CD4-positive, alpha-beta memory T cell (primary cell): ENCODE measurements around the gene CCR4. TPM values are rescaled to one million over a fixed set of nuclear protein-coding genes. Genes with fewer than 3 reads are reported as not detected.
"Not testable (repeated sequence)": the region's sequence is repeated elsewhere in the genome, so short reads cannot be mapped to it uniquely, and the experiment has no call there.

Source experiments
- CTCF ChIA-PET: fragments of 350-600 bp; sonication (Branson Sonifier 250); formaldehyde crosslinking; loops from one replicate; lab custom pipeline; 2021; ENCODE audit warnings: inconsistent platforms; ENCODE audit not compliant: partially characterized antibody; lab: Charles Lee
- POLR2A ChIA-PET: fragments of 350-600 bp; sonication (Branson Sonifier 250); formaldehyde crosslinking; loops from one replicate; lab custom pipeline; 2021; ENCODE audit not compliant: partially characterized antibody; lab: Charles Lee
- DNase-seq, 5 donors: peaks; one replicate each; pipeline versions ENCODE4 v3.0.0 to v3.0.0-alpha.2; 2020 to 2022; ENCODE audit warnings: mixed read lengths in 1 of 5
- H3K27ac ChIP-seq: one replicate; pipeline ENCODE4 v1.7.0; 2013; ENCODE audit warnings: low read depth, low read length
- H3K27me3 ChIP-seq: 2 replicates; pipeline ENCODE4 v1.7.0; 2013; ENCODE audit warnings: mild to moderate bottlenecking, low read length, moderate library complexity; ENCODE audit not compliant: insufficient read depth
- H3K36me3 ChIP-seq: 2 replicates; pipeline ENCODE4 v1.7.0; 2013; ENCODE audit warnings: mild to moderate bottlenecking, low read length, moderate library complexity; ENCODE audit not compliant: insufficient read depth
- H3K4me1 ChIP-seq: 2 replicates; pipeline ENCODE4 v1.7.0; 2013; ENCODE audit warnings: mild to moderate bottlenecking, low read length, moderate library complexity; ENCODE audit not compliant: insufficient read depth
- H3K4me3 ChIP-seq, 2 donors: one replicate each; pipeline ENCODE4 v1.7.0; 2013; ENCODE audit warnings: low read length in 2 of 2, mild to moderate bottlenecking in 1 of 2
- H3K9me3 ChIP-seq, 2 donors: one replicate each; pipeline ENCODE4 v1.7.0; 2013; ENCODE audit warnings: low read length in 2 of 2, control low read depth in 1 of 2; ENCODE audit not compliant: control insufficient read depth in 1 of 2
- H3K27ac Mint-ChIP-seq, 7 donors: one replicate each; pipeline ENCODE4 v1.8.0; 2020 to 2021; ENCODE audit warnings: mixed read lengths in 7 of 7, mild to moderate bottlenecking in 6 of 7, inconsistent platforms in 3 of 7, moderate library complexity in 3 of 7
- H3K27me3 Mint-ChIP-seq, 2 donors: one replicate each; pipeline ENCODE4 v1.8.0; 2020 to 2021; ENCODE audit warnings: mixed read lengths in 2 of 2
- H3K36me3 Mint-ChIP-seq, 2 donors: one replicate each; pipeline ENCODE4 v1.8.0; 2020 to 2021; ENCODE audit warnings: mixed read lengths in 2 of 2, inconsistent platforms in 1 of 2, mild to moderate bottlenecking in 1 of 2
- H3K4me1 Mint-ChIP-seq, 4 donors: one replicate each; pipeline ENCODE4 v1.8.0; 2020 to 2021; ENCODE audit warnings: mixed read lengths in 4 of 4, mild to moderate bottlenecking in 1 of 4
- H3K4me3 Mint-ChIP-seq, 8 donors: one replicate each; pipeline ENCODE4 v1.8.0; 2020 to 2021; ENCODE audit warnings: mixed read lengths in 8 of 8, mild to moderate bottlenecking in 7 of 8, moderate library complexity in 6 of 8, inconsistent platforms in 3 of 8
- H3K9me3 Mint-ChIP-seq, 8 donors: one replicate each; pipeline ENCODE4 v1.8.0; 2020 to 2021; ENCODE audit warnings: mixed read lengths in 8 of 8, mild to moderate bottlenecking in 5 of 8, inconsistent platforms in 3 of 8, moderate library complexity in 1 of 8
- intact Hi-C: fragments of 100-400 bp; cut with micrococcal nuclease; formaldehyde crosslinking; loops from one replicate; pipeline ENCODE4 v1.15.1; 2023
- polyA plus RNA-seq, 2 donors: library from polyadenylated mRNA; unstranded; fragments of 300-500 nt; fragmentation: Illumina TruSeq; gene quantifications; one replicate each; pipeline ENCODE4 v1.2.3, GENCODE V29; 2021
- total RNA-seq, 2 experiments: library from RNA; stranded (reverse); gene quantifications; one replicate each; pipeline ENCODE4 v1.2.3, GENCODE V29; 2021

Gene CCR4
- total and polyA plus RNA-seq, 4 experiments from 2014 or later, result 9.9 to 101 (median 67.2) TPM

GRCh38 chr3:32975891-32976595 lies 24.6 kb downstream of the CCR4 start:
- ChIA-PET POLR2A (interaction anchor here (0.9 to 3.6 kb wide), 11 partner anchors 9 to 70 kb away, joined by 3 to 38 read pairs (median 3); no protein-coding TSS in a partner anchor), CTCF (interaction anchor here (1.1 to 2.9 kb wide), 7 partner anchors 8 to 99 kb away, joined by 3 to 19 read pairs (median 4); no protein-coding TSS in a partner anchor)
- H3K27ac ChIP-seq, result no peak overlapping the region
- Mint-ChIP-seq H3K4me3 (peak overlapping the region in 2 of 8 donors; percentile 1 to 67), H3K27ac (peak overlapping the region in 6 of 7 donors; percentile 30 to 93 (median 76)), H3K27me3 (no peaks in the 10 kb centered on the region), H3K4me1 (peaks cover 40 to 66% (median 46%) of the 10 kb centered on the region in 4 donors), H3K36me3 (no peaks in the 10 kb centered on the region), H3K9me3 (no peaks in the 10 kb centered on the region)
- no peak overlapping the region for H3K4me3 ChIP-seq
- no peaks in the 10 kb centered on the region for H3K27me3 ChIP-seq
- H3K36me3 ChIP-seq, result no peaks in the 10 kb centered on the region
- H3K9me3 ChIP-seq, result no peaks in the 10 kb centered on the region
- no peak for DNase-seq
- intact Hi-C loops, result no loop called here
- peaks cover 48% of the 10 kb centered on the region for H3K4me1 ChIP-seq

- no peaks in the 10 kb centered on the region for H3K9me3 ChIP-seq
- DNase-seq, result no peak
- Mint-ChIP-seq H3K27me3 (no peaks in the 10 kb centered on the region), H3K9me3 (no peaks in the 10 kb centered on the region), H3K27ac (peak overlapping the region in 3 of 7 donors; percentile 57 to 75 (median 63)), H3K4me1 (peaks cover 32 to 52% (median 39%) of the 10 kb centered on the region in 4 donors), H3K36me3 (no peaks in the 10 kb centered on the region), H3K4me3 (peak overlapping the region in 1 of 8 donors; percentile 38)
- H3K27ac ChIP-seq, result no peak overlapping the region
- CTCF ChIA-PET, result interaction anchor here (0.9 to 2.1 kb wide), 2 partner anchors 12 to 97 kb away, joined by 3 to 7 read pairs; no protein-coding TSS in a partner anchor
- peaks cover 40% of the 10 kb centered on the region for H3K4me1 ChIP-seq
- POLR2A ChIA-PET, result no interaction called here
- no peaks in the 10 kb centered on the region for H3K36me3 ChIP-seq
- no peak overlapping the region for H3K4me3 ChIP-seq
- H3K27me3 ChIP-seq, result no peaks in the 10 kb centered on the region
- intact Hi-C loops, result no loop called here
These were observed 26.4 kb downstream of the CCR4 start for GRCh38 chr3:32977861-32978260.

- H3K27me3 Mint-ChIP-seq, result no peaks in the 10 kb centered on the region
- POLR2A ChIA-PET, result no interaction called here
- Histone ChIP-seq H3K36me3 (no peaks in the 10 kb centered on the region), H3K4me1 (peaks cover 36% of the 10 kb centered on the region), H3K27me3 (no peaks in the 10 kb centered on the region), H3K9me3 (no peaks in the 10 kb centered on the region), H3K27ac (no peak overlapping the region), H3K4me3 (no peak overlapping the region)
- H3K4me1 Mint-ChIP-seq, result peaks cover 31 to 47% (median 35%) of the 10 kb centered on the region in 4 donors
- intact Hi-C loops, result no loop called here
- DNase-seq, result no peak
- H3K27ac Mint-ChIP-seq, result peak overlapping the region in 2 of 7 donors; percentile 5 to 33
- CTCF ChIA-PET, result no interaction called here
- peak overlapping the region in 1 of 8 donors; percentile 38 for H3K4me3 Mint-ChIP-seq
- no peaks in the 10 kb centered on the region for H3K36me3 Mint-ChIP-seq
- no peaks in the 10 kb centered on the region for H3K9me3 Mint-ChIP-seq
These were observed 26.9 kb downstream of the CCR4 start for GRCh38 chr3:32978331-32978730.

- no peak overlapping the region for H3K4me3 ChIP-seq
- intact Hi-C loops, result no loop called here
- H3K4me1 ChIP-seq, result peaks cover 6% of the 10 kb centered on the region
- Mint-ChIP-seq H3K27ac (peak overlapping the region in 3 of 7 donors; percentile 32 to 70 (median 50)), H3K9me3 (no peaks in the 10 kb centered on the region), H3K4me1 (peaks cover 11 to 15% (median 12%) of the 10 kb centered on the region in 4 donors), H3K36me3 (peaks cover 0 to 4% of the 10 kb centered on the region in 2 donors), H3K4me3 (no peak overlapping the region), H3K27me3 (no peaks in the 10 kb centered on the region)
- H3K27ac ChIP-seq, result no peak overlapping the region
- DNase-seq, result no peak
- POLR2A ChIA-PET, result no interaction called here
- H3K27me3 ChIP-seq, result no peaks in the 10 kb centered on the region
- CTCF ChIA-PET, result no interaction called here
- no peaks in the 10 kb centered on the region for H3K36me3 ChIP-seq
- H3K9me3 ChIP-seq, result no peaks in the 10 kb centered on the region
These were observed 31.7 kb downstream of the CCR4 start for GRCh38 chr3:32983124-32983523.

- H3K27ac ChIP-seq, H3K36me3 Mint-ChIP-seq, H3K4me3 ChIP-seq, H3K9me3 ChIP-seq, H3K27ac Mint-ChIP-seq, H3K4me3 Mint-ChIP-seq, H3K27me3 Mint-ChIP-seq, H3K9me3 Mint-ChIP-seq, H3K27me3 ChIP-seq, DNase-seq, H3K36me3 ChIP-seq, intact Hi-C loops: not testable (repeated sequence)
- H3K4me1 Mint-ChIP-seq, result peaks cover 19 to 29% (median 25%) of the 10 kb centered on the region in 4 donors
- peaks cover 24% of the 10 kb centered on the region for H3K4me1 ChIP-seq
- CTCF ChIA-PET, result interaction anchor here (0.7 to 1.8 kb wide), 5 partner anchors 9 to 791 kb away, joined by 3 to 8 read pairs (median 3); no protein-coding TSS in a partner anchor
- POLR2A ChIA-PET, result interaction anchor here (0.7 to 1.5 kb wide), 5 partner anchors 9 to 77 kb away, joined by 3 to 4 read pairs (median 3); no protein-coding TSS in a partner anchor
These were observed 33.5 kb downstream of the CCR4 start for GRCh38 chr3:32984918-32985317.

- no peaks in the 10 kb centered on the region for H3K27me3 Mint-ChIP-seq
- peak overlapping the region; percentile 5 to 89 (median 83) for H3K27ac Mint-ChIP-seq
- H3K27ac ChIP-seq, result peak overlapping the region; percentile 30
- H3K4me1 Mint-ChIP-seq, result peaks cover 36 to 56% (median 47%) of the 10 kb centered on the region in 4 donors
- DNase-seq, result no peak
- H3K4me3 Mint-ChIP-seq, result peak overlapping the region; percentile 15 to 77 (median 60)
- intact Hi-C loops, result no loop called here
- peaks cover 1 to 5% of the 10 kb centered on the region in 2 donors for H3K36me3 Mint-ChIP-seq
- no peak overlapping the region for H3K4me3 ChIP-seq
- ChIA-PET POLR2A (interaction anchor here (0.7 to 3.8 kb wide), 14 partner anchors 9 to 82 kb away, joined by 3 to 24 read pairs (median 6); no protein-coding TSS in a partner anchor), CTCF (interaction anchor here (1.0 to 3.2 kb wide), 7 partner anchors 9 to 85 kb away, joined by 3 to 12 read pairs (median 7); no protein-coding TSS in a partner anchor)
- no peaks in the 10 kb centered on the region for H3K27me3 ChIP-seq
- H3K9me3 Mint-ChIP-seq, result no peaks in the 10 kb centered on the region
- no peaks in the 10 kb centered on the region for H3K9me3 ChIP-seq
- H3K36me3 ChIP-seq, result no peaks in the 10 kb centered on the region
- peaks cover 51% of the 10 kb centered on the region for H3K4me1 ChIP-seq
These were observed 37.7 kb downstream of the CCR4 start for GRCh38 chr3:32989171-32989570.

GRCh38 chr3:32990116-32990515 lies 38.7 kb downstream of the CCR4 start:
- H3K36me3 Mint-ChIP-seq, result peaks cover 3 to 9% of the 10 kb centered on the region in 2 donors
- peak overlapping the region in 2 of 7 donors; percentile 38 to 85 for H3K27ac Mint-ChIP-seq
- Histone ChIP-seq H3K4me3 (no peak overlapping the region), H3K9me3 (no peaks in the 10 kb centered on the region), H3K36me3 (no peaks in the 10 kb centered on the region), H3K4me1 (peaks cover 55% of the 10 kb centered on the region), H3K27me3 (no peaks in the 10 kb centered on the region), H3K27ac (no peak overlapping the region)
- no peaks in the 10 kb centered on the region for H3K27me3 Mint-ChIP-seq
- peak overlapping the region in 1 of 8 donors; percentile 53 for H3K4me3 Mint-ChIP-seq
- peaks cover 41 to 65% (median 53%) of the 10 kb centered on the region in 4 donors for H3K4me1 Mint-ChIP-seq
- CTCF ChIA-PET, result interaction anchor here (1.0 to 1.7 kb wide), 2 partner anchors 13 to 84 kb away, joined by 3 to 7 read pairs; no protein-coding TSS in a partner anchor
- intact Hi-C loops, result no loop called here
- POLR2A ChIA-PET, result interaction anchor here (1.4 to 3.8 kb wide), 8 partner anchors 9 to 36 kb away, joined by 4 to 24 read pairs (median 8); no protein-coding TSS in a partner anchor
- no peaks in the 10 kb centered on the region for H3K9me3 Mint-ChIP-seq
- no peak for DNase-seq
